ENCODE results near the gene ATP5PO. TPM values are rescaled to one million over a fixed set of nuclear protein-coding genes. Genes with fewer than 3 reads are reported as not detected.

Gene ATP5PO
- total and polyA plus RNA-seq, 2 of the 8 experiments (the other 6 are each of a cell fraction or from before 2014, with no cell fraction given), result 251 to 267 TPM

DNA sequence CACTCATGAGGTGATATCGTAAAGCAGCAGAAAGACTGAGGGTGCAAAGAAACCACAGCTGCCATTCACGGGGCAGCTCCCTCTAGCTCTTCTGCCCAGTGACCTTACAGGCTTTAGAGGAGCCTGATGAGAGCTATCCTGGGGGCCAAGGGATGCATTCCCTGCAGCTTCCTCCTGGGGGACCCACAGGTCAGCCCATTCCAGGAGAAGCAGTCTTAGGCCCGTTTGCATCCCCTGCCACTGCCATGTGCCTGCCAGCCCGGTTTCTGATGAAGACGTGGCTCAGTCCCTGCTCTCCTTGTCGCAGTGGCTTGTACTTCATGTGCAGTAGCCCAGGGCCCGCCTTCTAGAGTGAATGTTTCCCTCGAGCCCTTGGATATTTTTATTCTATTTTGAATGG is 22.8 kb downstream of the ATP5PO start (continued):
- TF ChIP-seq, protein P1, sequence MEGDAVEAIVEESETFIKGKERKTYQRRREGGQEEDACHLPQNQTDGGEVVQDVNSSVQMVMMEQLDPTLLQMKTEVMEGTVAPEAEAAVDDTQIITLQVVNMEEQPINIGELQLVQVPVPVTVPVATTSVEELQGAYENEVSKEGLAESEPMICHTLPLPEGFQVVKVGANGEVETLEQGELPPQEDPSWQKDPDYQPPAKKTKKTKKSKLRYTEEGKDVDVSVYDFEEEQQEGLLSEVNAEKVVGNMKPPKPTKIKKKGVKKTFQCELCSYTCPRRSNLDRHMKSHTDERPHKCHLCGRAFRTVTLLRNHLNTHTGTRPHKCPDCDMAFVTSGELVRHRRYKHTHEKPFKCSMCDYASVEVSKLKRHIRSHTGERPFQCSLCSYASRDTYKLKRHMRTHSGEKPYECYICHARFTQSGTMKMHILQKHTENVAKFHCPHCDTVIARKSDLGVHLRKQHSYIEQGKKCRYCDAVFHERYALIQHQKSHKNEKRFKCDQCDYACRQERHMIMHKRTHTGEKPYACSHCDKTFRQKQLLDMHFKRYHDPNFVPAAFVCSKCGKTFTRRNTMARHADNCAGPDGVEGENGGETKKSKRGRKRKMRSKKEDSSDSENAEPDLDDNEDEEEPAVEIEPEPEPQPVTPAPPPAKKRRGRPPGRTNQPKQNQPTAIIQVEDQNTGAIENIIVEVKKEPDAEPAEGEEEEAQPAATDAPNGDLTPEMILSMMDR (IDR thresholded peaks at IDR 0.05; ENCODE audit: control extremely low read depth in 1 of 3, insufficient read depth in 1 of 3, low read depth in 1 of 3, low read length in 3 of 3), result peak; percentile 55 to 75 (median 71)
- TF ChIP-seq YY1 (IDR thresholded peaks at IDR 0.05; ENCODE audit: low read depth, low read length), result no peak
- TF ChIP-seq, protein P2, sequence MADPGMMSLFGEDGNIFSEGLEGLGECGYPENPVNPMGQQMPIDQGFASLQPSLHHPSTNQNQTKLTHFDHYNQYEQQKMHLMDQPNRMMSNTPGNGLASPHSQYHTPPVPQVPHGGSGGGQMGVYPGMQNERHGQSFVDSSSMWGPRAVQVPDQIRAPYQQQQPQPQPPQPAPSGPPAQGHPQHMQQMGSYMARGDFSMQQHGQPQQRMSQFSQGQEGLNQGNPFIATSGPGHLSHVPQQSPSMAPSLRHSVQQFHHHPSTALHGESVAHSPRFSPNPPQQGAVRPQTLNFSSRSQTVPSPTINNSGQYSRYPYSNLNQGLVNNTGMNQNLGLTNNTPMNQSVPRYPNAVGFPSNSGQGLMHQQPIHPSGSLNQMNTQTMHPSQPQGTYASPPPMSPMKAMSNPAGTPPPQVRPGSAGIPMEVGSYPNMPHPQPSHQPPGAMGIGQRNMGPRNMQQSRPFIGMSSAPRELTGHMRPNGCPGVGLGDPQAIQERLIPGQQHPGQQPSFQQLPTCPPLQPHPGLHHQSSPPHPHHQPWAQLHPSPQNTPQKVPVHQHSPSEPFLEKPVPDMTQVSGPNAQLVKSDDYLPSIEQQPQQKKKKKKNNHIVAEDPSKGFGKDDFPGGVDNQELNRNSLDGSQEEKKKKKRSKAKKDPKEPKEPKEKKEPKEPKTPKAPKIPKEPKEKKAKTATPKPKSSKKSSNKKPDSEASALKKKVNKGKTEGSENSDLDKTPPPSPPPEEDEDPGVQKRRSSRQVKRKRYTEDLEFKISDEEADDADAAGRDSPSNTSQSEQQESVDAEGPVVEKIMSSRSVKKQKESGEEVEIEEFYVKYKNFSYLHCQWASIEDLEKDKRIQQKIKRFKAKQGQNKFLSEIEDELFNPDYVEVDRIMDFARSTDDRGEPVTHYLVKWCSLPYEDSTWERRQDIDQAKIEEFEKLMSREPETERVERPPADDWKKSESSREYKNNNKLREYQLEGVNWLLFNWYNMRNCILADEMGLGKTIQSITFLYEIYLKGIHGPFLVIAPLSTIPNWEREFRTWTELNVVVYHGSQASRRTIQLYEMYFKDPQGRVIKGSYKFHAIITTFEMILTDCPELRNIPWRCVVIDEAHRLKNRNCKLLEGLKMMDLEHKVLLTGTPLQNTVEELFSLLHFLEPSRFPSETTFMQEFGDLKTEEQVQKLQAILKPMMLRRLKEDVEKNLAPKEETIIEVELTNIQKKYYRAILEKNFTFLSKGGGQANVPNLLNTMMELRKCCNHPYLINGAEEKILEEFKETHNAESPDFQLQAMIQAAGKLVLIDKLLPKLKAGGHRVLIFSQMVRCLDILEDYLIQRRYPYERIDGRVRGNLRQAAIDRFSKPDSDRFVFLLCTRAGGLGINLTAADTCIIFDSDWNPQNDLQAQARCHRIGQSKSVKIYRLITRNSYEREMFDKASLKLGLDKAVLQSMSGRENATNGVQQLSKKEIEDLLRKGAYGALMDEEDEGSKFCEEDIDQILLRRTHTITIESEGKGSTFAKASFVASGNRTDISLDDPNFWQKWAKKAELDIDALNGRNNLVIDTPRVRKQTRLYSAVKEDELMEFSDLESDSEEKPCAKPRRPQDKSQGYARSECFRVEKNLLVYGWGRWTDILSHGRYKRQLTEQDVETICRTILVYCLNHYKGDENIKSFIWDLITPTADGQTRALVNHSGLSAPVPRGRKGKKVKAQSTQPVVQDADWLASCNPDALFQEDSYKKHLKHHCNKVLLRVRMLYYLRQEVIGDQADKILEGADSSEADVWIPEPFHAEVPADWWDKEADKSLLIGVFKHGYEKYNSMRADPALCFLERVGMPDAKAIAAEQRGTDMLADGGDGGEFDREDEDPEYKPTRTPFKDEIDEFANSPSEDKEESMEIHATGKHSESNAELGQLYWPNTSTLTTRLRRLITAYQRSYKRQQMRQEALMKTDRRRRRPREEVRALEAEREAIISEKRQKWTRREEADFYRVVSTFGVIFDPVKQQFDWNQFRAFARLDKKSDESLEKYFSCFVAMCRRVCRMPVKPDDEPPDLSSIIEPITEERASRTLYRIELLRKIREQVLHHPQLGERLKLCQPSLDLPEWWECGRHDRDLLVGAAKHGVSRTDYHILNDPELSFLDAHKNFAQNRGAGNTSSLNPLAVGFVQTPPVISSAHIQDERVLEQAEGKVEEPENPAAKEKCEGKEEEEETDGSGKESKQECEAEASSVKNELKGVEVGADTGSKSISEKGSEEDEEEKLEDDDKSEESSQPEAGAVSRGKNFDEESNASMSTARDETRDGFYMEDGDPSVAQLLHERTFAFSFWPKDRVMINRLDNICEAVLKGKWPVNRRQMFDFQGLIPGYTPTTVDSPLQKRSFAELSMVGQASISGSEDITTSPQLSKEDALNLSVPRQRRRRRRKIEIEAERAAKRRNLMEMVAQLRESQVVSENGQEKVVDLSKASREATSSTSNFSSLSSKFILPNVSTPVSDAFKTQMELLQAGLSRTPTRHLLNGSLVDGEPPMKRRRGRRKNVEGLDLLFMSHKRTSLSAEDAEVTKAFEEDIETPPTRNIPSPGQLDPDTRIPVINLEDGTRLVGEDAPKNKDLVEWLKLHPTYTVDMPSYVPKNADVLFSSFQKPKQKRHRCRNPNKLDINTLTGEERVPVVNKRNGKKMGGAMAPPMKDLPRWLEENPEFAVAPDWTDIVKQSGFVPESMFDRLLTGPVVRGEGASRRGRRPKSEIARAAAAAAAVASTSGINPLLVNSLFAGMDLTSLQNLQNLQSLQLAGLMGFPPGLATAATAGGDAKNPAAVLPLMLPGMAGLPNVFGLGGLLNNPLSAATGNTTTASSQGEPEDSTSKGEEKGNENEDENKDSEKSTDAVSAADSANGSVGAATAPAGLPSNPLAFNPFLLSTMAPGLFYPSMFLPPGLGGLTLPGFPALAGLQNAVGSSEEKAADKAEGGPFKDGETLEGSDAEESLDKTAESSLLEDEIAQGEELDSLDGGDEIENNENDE (IDR thresholded peaks at IDR 0.05; ENCODE audit: insufficient replicate concordance, low read length), result no peak
- TF ChIP-seq FOSL1 (IDR thresholded peaks at IDR 0.05; ENCODE audit: insufficient read depth, low read depth, low read length), result no peak
- no peak for TF ChIP-seq CHD2 (IDR thresholded peaks at IDR 0.05; ENCODE audit: low read length)
